Astrocyte (in vitro differentiated cells and primary cell): ENCODE data around the gene ANAPC16. TPM values are rescaled to one million over a fixed set of nuclear protein-coding genes. Genes with fewer than 3 reads are reported as not detected.

Experiments
- DNase-seq: peaks from one replicate; pipeline ENCODE4 v3.0.0-alpha.2; 2010; ENCODE audit warnings: low read depth
- FAIRE-seq: peaks from 2 replicates; lab custom pipeline; 2011; peaks lifted over from hg19 to GRCh38; lab: Jason Lieb, UNC
- H2AFZ ChIP-seq: 2 replicates; pipeline ENCODE4 v1.6.0; 2012; ENCODE audit warnings: low read depth, low read length, inconsistent platforms
- H3K27ac ChIP-seq: 2 replicates; pipeline ENCODE4 v1.5.1; 2011; ENCODE audit warnings: low read depth, low read length, inconsistent platforms
- H3K27me3 ChIP-seq: 2 replicates; pipeline ENCODE4 v1.6.0; 2011; ENCODE audit warnings: low read length, inconsistent platforms; ENCODE audit not compliant: insufficient read depth
- H3K36me3 ChIP-seq: 2 replicates; pipeline ENCODE4 v1.5.1; 2011; ENCODE audit warnings: low read length, inconsistent platforms; ENCODE audit not compliant: insufficient read depth
- H3K4me1 ChIP-seq: 2 replicates; pipeline ENCODE4 v1.5.1; 2011; ENCODE audit warnings: low read length, inconsistent platforms; ENCODE audit not compliant: insufficient read depth
- H3K4me2 ChIP-seq: 2 replicates; pipeline ENCODE4 v1.6.0; 2012; ENCODE audit warnings: low read length, inconsistent platforms
- H3K4me3 ChIP-seq: 2 replicates; pipeline ENCODE4 v1.5.1; 2011; ENCODE audit warnings: low read depth, mild to moderate bottlenecking, low read length, inconsistent platforms; ENCODE audit not compliant: insufficient read depth
- H3K79me2 ChIP-seq: 2 replicates; pipeline ENCODE4 v1.6.0; 2012; ENCODE audit warnings: mild to moderate bottlenecking, low read length, inconsistent platforms; ENCODE audit not compliant: insufficient read depth
- H3K9ac ChIP-seq: 2 replicates; pipeline ENCODE4 v1.6.0; 2012; ENCODE audit warnings: mild to moderate bottlenecking, low read length, inconsistent platforms
- H3K9me3 ChIP-seq: 2 replicates; pipeline ENCODE4 v1.5.1; 2012; ENCODE audit warnings: low read depth, mild to moderate bottlenecking, low read length, inconsistent platforms; ENCODE audit not compliant: insufficient read depth
- H4K20me1 ChIP-seq: 2 replicates; pipeline ENCODE4 v1.6.0; 2012; ENCODE audit warnings: low read length, inconsistent platforms; ENCODE audit not compliant: insufficient read depth
- H3K27ac Mint-ChIP-seq: one replicate; pipeline ENCODE4 v1.8.0; 2021; ENCODE audit warnings: mild to moderate bottlenecking, mixed read lengths; ENCODE audit not compliant: unreplicated experiment
- H3K27me3 Mint-ChIP-seq: one replicate; pipeline ENCODE4 v1.8.0; 2021; ENCODE audit warnings: low read depth, mixed read lengths; ENCODE audit not compliant: unreplicated experiment
- H3K36me3 Mint-ChIP-seq: one replicate; pipeline ENCODE4 v1.8.0; 2021; ENCODE audit warnings: low read depth, mixed read lengths; ENCODE audit not compliant: unreplicated experiment
- H3K4me1 Mint-ChIP-seq: one replicate; pipeline ENCODE4 v1.8.0; 2021; ENCODE audit warnings: low read depth, mixed read lengths; ENCODE audit not compliant: unreplicated experiment
- H3K4me3 Mint-ChIP-seq: one replicate; pipeline ENCODE4 v1.8.0; 2021; ENCODE audit warnings: mild to moderate bottlenecking, moderate library complexity, mixed read lengths; ENCODE audit not compliant: unreplicated experiment
- H3K9me3 Mint-ChIP-seq: one replicate; pipeline ENCODE4 v1.8.0; 2021; ENCODE audit warnings: mild to moderate bottlenecking, mixed read lengths; ENCODE audit not compliant: unreplicated experiment
- CTCF ChIP-seq: IDR thresholded peaks from 2 replicates; pipeline ENCODE4 v1.5.1; 2011; ENCODE audit warnings: low read depth, mild to moderate bottlenecking, inconsistent platforms, low read length, moderate library complexity; ENCODE audit not compliant: insufficient read depth
- EZH2 ChIP-seq: IDR thresholded peaks from 2 replicates; pipeline ENCODE4 v1.6.1; 2012; ENCODE audit warnings: mild to moderate bottlenecking, low read length, inconsistent platforms; ENCODE audit not compliant: insufficient read depth
- total RNA-seq: library from RNA; stranded (reverse); gene quantifications from 2 replicates; pipeline ENCODE4 v1.2.1, GENCODE V29; 2021

The ANAPC16 gene
- total RNA-seq, 1 donor from 2014 or later, result 47.3 TPM

- Mint-ChIP-seq H3K9me3 (no peaks in the 10 kb centered on the region), H3K4me3 (no peak overlapping the region), H3K27ac (no peak overlapping the region), H3K4me1 (peaks cover 8% of the 10 kb centered on the region), H3K36me3 (peaks cover 14% of the 10 kb centered on the region), H3K27me3 (no peaks in the 10 kb centered on the region)
- Histone ChIP-seq H2AFZ (no peak overlapping the region), H3K9ac (no peak overlapping the region), H3K9me3 (no peaks in the 10 kb centered on the region), H4K20me1 (no peaks in the 10 kb centered on the region), H3K36me3 (peaks cover 7% of the 10 kb centered on the region), H3K4me3 (no peak overlapping the region), H3K79me2 (no peaks in the 10 kb centered on the region), H3K4me1 (peaks cover 13% of the 10 kb centered on the region), H3K27ac (no peak overlapping the region), H3K4me2 (no peak overlapping the region), H3K27me3 (no peaks in the 10 kb centered on the region)
- DNase-seq, result no peak
- TF ChIP-seq CTCF (no peak), EZH2 (no peak)
- FAIRE-seq, result no peak
Observed at GRCh38 chr10:72177454-72177853, 38.4 kb upstream of the ANAPC16 start.

GRCh38 chr10:72184156-72184555 lies 31.7 kb upstream of the ANAPC16 start:
- no peaks in the 10 kb centered on the region for H3K9me3 ChIP-seq
- FAIRE-seq, result no peak
- Mint-ChIP-seq H3K9me3 (peaks cover 3% of the 10 kb centered on the region), H3K4me3 (no peak overlapping the region), H3K36me3 (peaks cover 22% of the 10 kb centered on the region), H3K4me1 (no peaks in the 10 kb centered on the region), H3K27ac (no peak overlapping the region), H3K27me3 (no peaks in the 10 kb centered on the region)
- no peak overlapping the region for H3K4me2 ChIP-seq
- no peak overlapping the region for H3K9ac ChIP-seq
- H3K27me3 ChIP-seq, result no peaks in the 10 kb centered on the region
- H2AFZ ChIP-seq, result no peak overlapping the region
- H4K20me1 ChIP-seq, result no peaks in the 10 kb centered on the region
- no peak for TF ChIP-seq CTCF
- no peak for TF ChIP-seq EZH2
- no peak for DNase-seq
- H3K4me1 ChIP-seq, result no peaks in the 10 kb centered on the region
- H3K36me3 ChIP-seq, result no peaks in the 10 kb centered on the region
- H3K4me3 ChIP-seq, result no peak overlapping the region
- no peak overlapping the region for H3K27ac ChIP-seq
- no peaks in the 10 kb centered on the region for H3K79me2 ChIP-seq

- TF ChIP-seq CTCF, result no peak
- TF ChIP-seq EZH2, result no peak
- Histone ChIP-seq H3K36me3 (no peaks in the 10 kb centered on the region), H3K4me2 (no peak overlapping the region), H3K27ac (no peak overlapping the region), H2AFZ (no peak overlapping the region), H3K4me1 (no peaks in the 10 kb centered on the region), H3K4me3 (no peak overlapping the region), H3K79me2 (no peaks in the 10 kb centered on the region), H4K20me1 (no peaks in the 10 kb centered on the region), H3K27me3 (no peaks in the 10 kb centered on the region), H3K9me3 (no peaks in the 10 kb centered on the region), H3K9ac (no peak overlapping the region)
- peak; percentile 11 for DNase-seq
- H3K4me1 Mint-ChIP-seq, result no peaks in the 10 kb centered on the region
- peaks cover 3% of the 10 kb centered on the region for H3K9me3 Mint-ChIP-seq
- no peak for FAIRE-seq
- H3K27ac Mint-ChIP-seq, result no peak overlapping the region
- H3K36me3 Mint-ChIP-seq, result peaks cover 18% of the 10 kb centered on the region
- no peak overlapping the region for H3K4me3 Mint-ChIP-seq
- H3K27me3 Mint-ChIP-seq, result no peaks in the 10 kb centered on the region
Observed at GRCh38 chr10:72186258-72186981, 29.4 kb upstream of the ANAPC16 start.
